SU-DHL-6 (cell line): Measurements from ENCODE around the gene PRRX1.

Experiments
- H2AFZ ChIP-seq: fragments of 200-600 bp; sonication (generic); 2 replicates; pipeline ENCODE4 v1.6.1; 2014; ENCODE audit warnings: low read depth, mild to moderate bottlenecking, moderate library complexity, mixed read lengths, antibody characterized with exemption, low read length; ENCODE audit not compliant: severe bottlenecking
- H3F3A ChIP-seq: fragments of 200-600 bp; shearing (Covaris generic); 2 replicates; pipeline ENCODE4 v1.6.0; 2016; ENCODE audit warnings: antibody characterized with exemption, mild to moderate bottlenecking; ENCODE audit not compliant: insufficient read depth
- H3K27ac ChIP-seq: fragments of 200-600 bp; sonication (generic); 2 replicates; pipeline ENCODE4 v1.5.1; 2016; ENCODE audit warnings: low read depth, mild to moderate bottlenecking, low read length, moderate library complexity, mixed read lengths
- H3K27me3 ChIP-seq: fragments of 200-600 bp; sonication (generic), shearing (Covaris generic); 2 replicates; pipeline ENCODE4 v1.6.0; 2014; ENCODE audit warnings: mild to moderate bottlenecking, low read length
- H3K36me3 ChIP-seq: fragments of 200-600 bp; sonication (generic); 2 replicates; pipeline ENCODE4 v1.6.1; 2014; ENCODE audit warnings: mild to moderate bottlenecking, low read length, mixed read lengths
- H3K4me2 ChIP-seq: fragments of 300-600, 200-600 bp; shearing (Covaris generic), sonication (generic); 2 replicates; pipeline ENCODE4 v1.6.0; 2014; ENCODE audit warnings: low read length, low read depth, mild to moderate bottlenecking; ENCODE audit not compliant: poor library complexity, severe bottlenecking
- H3K4me3 ChIP-seq: fragments of 200-600 bp; sonication (generic); 2 replicates; pipeline ENCODE4 v1.5.1; 2014; ENCODE audit warnings: antibody characterized with exemption, low read length, mild to moderate bottlenecking, mixed read lengths; ENCODE audit not compliant: insufficient read depth, poor library complexity, severe bottlenecking
- H3K79me2 ChIP-seq: fragments of 200-600 bp; sonication (generic); 2 replicates; pipeline ENCODE4 v1.6.1; 2014; ENCODE audit warnings: mild to moderate bottlenecking, low read length, moderate library complexity; ENCODE audit not compliant: insufficient read depth
- H3K9ac ChIP-seq: fragments of 200-600 bp; sonication (generic); 2 replicates; pipeline ENCODE4 v1.7.0; 2014; ENCODE audit warnings: mild to moderate bottlenecking, low read length
- H3K9me2 ChIP-seq: fragments of 200-600 bp; sonication (generic); replicated peaks from 2 replicates; pipeline ENCODE4 v1.6.1; 2014; ENCODE audit warnings: low read length; ENCODE audit not compliant: insufficient read depth
- H3K9me3 ChIP-seq: fragments of 200-600 bp; sonication (generic); 2 replicates; pipeline ENCODE4 v1.6.1; 2014; ENCODE audit warnings: low read length, mixed read lengths; ENCODE audit not compliant: insufficient read depth
- H4K20me1 ChIP-seq: fragments of 200-600 bp; sonication (generic); 2 replicates; pipeline ENCODE4 v1.6.1; 2014; ENCODE audit warnings: low read depth, mild to moderate bottlenecking, antibody characterized with exemption, low read length, moderate library complexity, mixed read lengths
- CTCF ChIP-seq: fragments of 200-600 bp; sonication (generic); IDR thresholded peaks from one replicate; pipeline ENCODE4 v1.5.1; 2017; ENCODE audit warnings: antibody characterized with exemption, mild to moderate bottlenecking, low read length, moderate library complexity; ENCODE audit not compliant: insufficient read depth, poor library complexity, severe bottlenecking
- EZH2phosphoT487 ChIP-seq: fragments of 200-600 bp; sonication (generic), shearing (Covaris generic); conservative IDR thresholded peaks from 2 replicates; pipeline ENCODE4 v1.6.1; 2018; ENCODE audit warnings: mild to moderate bottlenecking, antibody characterized with exemption, low read length, moderate library complexity, mixed read lengths

The PRRX1 gene

GRCh38 chr1:170670802-170671628, 7.1 kb downstream of the PRRX1 start:
- no peak overlapping the region for H3K4me2 ChIP-seq

GRCh38 chr1:170671629-170671963, 7.7 kb downstream of the PRRX1 start:
- H3K27ac ChIP-seq, result no peak overlapping the region

More at GRCh38 chr1:170670802-170671628, 7.1 kb downstream of the PRRX1 start:
- Histone ChIP-seq H4K20me1 (no peaks in the 10 kb centered on the region), H3K9me2 (no peaks in the 10 kb centered on the region), H3K27me3 (no peaks in the 10 kb centered on the region), H3F3A (no peaks in the 10 kb centered on the region), H2AFZ (no peak overlapping the region), H3K9me3 (no peaks in the 10 kb centered on the region), H3K79me2 (no peaks in the 10 kb centered on the region), H3K4me3 (no peak overlapping the region), H3K36me3 (no peaks in the 10 kb centered on the region), H3K27ac (no peak overlapping the region), H3K9ac (no peak overlapping the region)
- TF ChIP-seq CTCF (no peak), EZH2phosphoT487 (no peak)

GRCh38 chr1:170672316-170672715, 8.4 kb downstream of the PRRX1 start:
- H3K4me3 ChIP-seq, result no peak overlapping the region
- H3K9me3 ChIP-seq, result no peaks in the 10 kb centered on the region
- H2AFZ ChIP-seq, result no peak overlapping the region
- TF ChIP-seq CTCF (no peak), EZH2phosphoT487 (no peak)
- no peaks in the 10 kb centered on the region for H3K9me2 ChIP-seq
- no peak overlapping the region for H3K4me2 ChIP-seq
- no peaks in the 10 kb centered on the region for H3K36me3 ChIP-seq
- H3K27me3 ChIP-seq, result no peaks in the 10 kb centered on the region
- H3K27ac ChIP-seq, result no peak overlapping the region
- H3K9ac ChIP-seq, result no peak overlapping the region
- no peaks in the 10 kb centered on the region for H3K79me2 ChIP-seq
- H4K20me1 ChIP-seq, result no peaks in the 10 kb centered on the region
- no peaks in the 10 kb centered on the region for H3F3A ChIP-seq

More at GRCh38 chr1:170671629-170671963, 7.7 kb downstream of the PRRX1 start:
- Histone ChIP-seq H3F3A (no peaks in the 10 kb centered on the region), H3K36me3 (no peaks in the 10 kb centered on the region), H3K4me3 (no peak overlapping the region), H3K9ac (no peak overlapping the region), H3K9me3 (no peaks in the 10 kb centered on the region), H3K27me3 (no peaks in the 10 kb centered on the region), H2AFZ (no peak overlapping the region), H3K4me2 (no peak overlapping the region), H3K9me2 (no peaks in the 10 kb centered on the region), H4K20me1 (no peaks in the 10 kb centered on the region), H3K79me2 (no peaks in the 10 kb centered on the region)
- TF ChIP-seq EZH2phosphoT487 (no peak), CTCF (no peak)
